ENCODE results near the gene RYK.

DNA sequence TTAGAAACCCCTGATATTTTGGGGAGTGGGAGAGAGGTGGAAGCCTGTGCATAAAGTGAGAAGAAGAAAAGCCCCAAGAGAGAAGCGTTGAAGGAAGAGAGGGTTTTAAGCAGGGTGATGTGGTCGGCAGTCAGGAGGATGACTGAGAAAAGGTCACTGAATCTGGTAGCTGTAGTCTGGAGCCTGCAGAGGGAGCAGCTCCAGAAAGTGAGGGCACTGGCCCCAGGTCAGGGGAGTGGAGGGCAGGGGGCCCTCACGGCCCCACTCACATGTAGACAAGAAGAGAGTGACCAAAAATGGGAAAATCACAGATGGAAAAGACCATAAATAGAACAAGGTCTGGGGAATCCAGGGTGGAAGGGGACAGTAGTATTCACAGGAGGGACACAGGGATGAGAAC is 105.5 kb downstream of the RYK start:
- TF ChIP-seq CEBPB (IDR thresholded peaks at IDR 0.05) (no peak), RAD21 (IDR thresholded peaks at IDR 0.05; ENCODE audit: low read depth) (no peak), EP300 (IDR thresholded peaks at IDR 0.05; ENCODE audit: borderline replicate concordance) (no peak), TCF12 (IDR thresholded peaks at IDR 0.05; ENCODE audit: low read depth) (no peak), EGR1 (IDR thresholded peaks at IDR 0.05) (no peak), NFIC (IDR thresholded peaks at IDR 0.05) (no peak), TEAD4 (IDR thresholded peaks at IDR 0.05) (no peak), FOXM1 (IDR thresholded peaks at IDR 0.05; ENCODE audit: borderline replicate concordance, low read depth) (no peak), YY1 (IDR thresholded peaks at IDR 0.05; ENCODE audit: low read depth) (no peak), CREB1 (IDR thresholded peaks at IDR 0.05; ENCODE audit: low read depth) (no peak)
- TF ChIP-seq, protein P1, sequence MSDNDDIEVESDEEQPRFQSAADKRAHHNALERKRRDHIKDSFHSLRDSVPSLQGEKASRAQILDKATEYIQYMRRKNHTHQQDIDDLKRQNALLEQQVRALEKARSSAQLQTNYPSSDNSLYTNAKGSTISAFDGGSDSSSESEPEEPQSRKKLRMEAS (IDR thresholded peaks at IDR 0.05), result no peak
- TF ChIP-seq, protein P2, sequence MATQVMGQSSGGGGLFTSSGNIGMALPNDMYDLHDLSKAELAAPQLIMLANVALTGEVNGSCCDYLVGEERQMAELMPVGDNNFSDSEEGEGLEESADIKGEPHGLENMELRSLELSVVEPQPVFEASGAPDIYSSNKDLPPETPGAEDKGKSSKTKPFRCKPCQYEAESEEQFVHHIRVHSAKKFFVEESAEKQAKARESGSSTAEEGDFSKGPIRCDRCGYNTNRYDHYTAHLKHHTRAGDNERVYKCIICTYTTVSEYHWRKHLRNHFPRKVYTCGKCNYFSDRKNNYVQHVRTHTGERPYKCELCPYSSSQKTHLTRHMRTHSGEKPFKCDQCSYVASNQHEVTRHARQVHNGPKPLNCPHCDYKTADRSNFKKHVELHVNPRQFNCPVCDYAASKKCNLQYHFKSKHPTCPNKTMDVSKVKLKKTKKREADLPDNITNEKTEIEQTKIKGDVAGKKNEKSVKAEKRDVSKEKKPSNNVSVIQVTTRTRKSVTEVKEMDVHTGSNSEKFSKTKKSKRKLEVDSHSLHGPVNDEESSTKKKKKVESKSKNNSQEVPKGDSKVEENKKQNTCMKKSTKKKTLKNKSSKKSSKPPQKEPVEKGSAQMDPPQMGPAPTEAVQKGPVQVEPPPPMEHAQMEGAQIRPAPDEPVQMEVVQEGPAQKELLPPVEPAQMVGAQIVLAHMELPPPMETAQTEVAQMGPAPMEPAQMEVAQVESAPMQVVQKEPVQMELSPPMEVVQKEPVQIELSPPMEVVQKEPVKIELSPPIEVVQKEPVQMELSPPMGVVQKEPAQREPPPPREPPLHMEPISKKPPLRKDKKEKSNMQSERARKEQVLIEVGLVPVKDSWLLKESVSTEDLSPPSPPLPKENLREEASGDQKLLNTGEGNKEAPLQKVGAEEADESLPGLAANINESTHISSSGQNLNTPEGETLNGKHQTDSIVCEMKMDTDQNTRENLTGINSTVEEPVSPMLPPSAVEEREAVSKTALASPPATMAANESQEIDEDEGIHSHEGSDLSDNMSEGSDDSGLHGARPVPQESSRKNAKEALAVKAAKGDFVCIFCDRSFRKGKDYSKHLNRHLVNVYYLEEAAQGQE (IDR thresholded peaks at IDR 0.05; ENCODE audit: low read depth), result no peak

Data from Ishikawa (cell line).